ENCODE data around the gene IGF2. TPM values are rescaled to one million over a fixed set of nuclear protein-coding genes. Genes with fewer than 3 reads are reported as not detected.

Gene IGF2
- total and polyA plus RNA-seq, 2 of the 8 experiments (the other 6 are each of a cell fraction or from before 2014, with no cell fraction given) = 0.74 to 1.5 TPM

GRCh38 chr11:2149864-2150847 is 11.0 kb upstream of the IGF2 start:
- no peak overlapping the region for H3K4me3 ChIP-seq (ENCODE audit: extremely low read depth in 1 of 4, insufficient read depth in 2 of 4, low read depth in 3 of 4, low read length in 4 of 4)

More at GRCh38 chr11:2149864-2150847, 11.0 kb upstream of the IGF2 start:
- peaks cover 0 to 7% (median 5%) of the 10 kb centered on the region in 4 experiments; a peak in 5 of 7 replicates for H3K4me1 ChIP-seq (replicated peaks in 1 of 4; ENCODE audit: control insufficient read depth in 3 of 4, insufficient read depth in 4 of 4, low read length in 3 of 4)
- H3K27ac ChIP-seq (ENCODE audit: low read depth, low read length) = no peak overlapping the region
- H2BK5ac ChIP-seq (ENCODE audit: low read depth, low read length) = no peak overlapping the region
- H3K9ac ChIP-seq (replicated peaks in 1 of 4; ENCODE audit: extremely low read depth in 1 of 4, low read depth in 3 of 4, low read length in 3 of 4) = no peak overlapping the region
- no peak overlapping the region for H4K91ac ChIP-seq (replicated peaks; ENCODE audit: insufficient read length, low read length)
- H3K23me2 ChIP-seq (ENCODE audit: low read depth, low read length) = no peaks in the 10 kb centered on the region
- no peaks in the 10 kb centered on the region for H3K79me1 ChIP-seq (ENCODE audit: low read depth, low read length)
- H3K36me3 ChIP-seq (ENCODE audit: control insufficient read depth in 2 of 4, insufficient read depth in 4 of 4, low read length in 3 of 4) = no peaks in the 10 kb centered on the region
- no peak for DNase-seq (ENCODE audit: low read depth in 1 of 2, low spot score in 2 of 2)
- no peak overlapping the region for H3K4me2 ChIP-seq (ENCODE audit: insufficient read depth in 1 of 2, low read depth in 2 of 2, low read length in 2 of 2)
- H4K5ac ChIP-seq (ENCODE audit: insufficient read length, low read depth, low read length) = no peak overlapping the region
- no peak overlapping the region for H3K14ac ChIP-seq (ENCODE audit: insufficient read length)
- H2BK120ac ChIP-seq (replicated peaks; ENCODE audit: low read depth, low read length) = no peak overlapping the region
- peak overlapping the region; percentile 61; the same call in 1 of the 2 replicates for H2AK5ac ChIP-seq (ENCODE audit: low read depth, low read length)
- no peak overlapping the region for H3K4ac ChIP-seq (replicated peaks; ENCODE audit: insufficient read length, low read depth, low read length)
- WGBS, 2 experiments (ENCODE audit: extremely low coverage in 1 of 2, insufficient coverage in 1 of 2, insufficient read length in 1 of 2, insufficient replicate concordance in 2 of 2, low coverage in 1 of 2, low lambda C conversion rate in 2 of 2, missing lambda C conversion rate in 1 of 2) = 49% methylated on average over 11 of the region's 11 CpGs; no CpG with 5 or more reads in 1 of the 2 experiments
- no peak overlapping the region for H2BK12ac ChIP-seq (ENCODE audit: low read depth, low read length)
- H3K27me3 ChIP-seq (replicated peaks in 1 of 4; ENCODE audit: control insufficient read depth in 3 of 4, extremely low read depth in 1 of 4, insufficient read depth in 3 of 4, low read length in 3 of 4) = peaks cover 32 to 50% (median 46%) of the 10 kb centered on the region in 4 experiments
- ChIA-PET POLR2A (ENCODE audit: partially characterized antibody) (interaction anchor here (0.6 to 1.5 kb wide), 7 partner anchors 114 to 293 kb away, joined by 3 to 9 read pairs (median 3); no protein-coding TSS in a partner anchor), CTCF (ENCODE audit: partially characterized antibody) (interaction anchor here (0.7 to 18.5 kb wide), 73 partner anchors 12 to 687 kb away, joined by 3 to 551 read pairs (median 11); partner anchors contain the start of genes H19, IGF2, INS and KRTAP5-6)
- no peaks in the 10 kb centered on the region for H3K79me2 ChIP-seq (ENCODE audit: control insufficient read depth in 1 of 2, insufficient read depth in 2 of 2, low read length in 2 of 2)
- H3K23ac ChIP-seq (ENCODE audit: insufficient read length) = no peak overlapping the region
- TF ChIP-seq FOSL1 (IDR thresholded peaks at IDR 0.05; ENCODE audit: insufficient read depth, low read depth, low read length) (no peak), SUZ12 (IDR thresholded peaks at IDR 0.05; ENCODE audit: low read length) (no peak), CREB1 (IDR thresholded peaks at IDR 0.05) (no peak), CTCF (IDR thresholded peaks at IDR 0.05; ENCODE audit: control extremely low read depth in 1 of 3, insufficient read depth in 1 of 3, low read depth in 1 of 3, low read length in 3 of 3) (peak in 2 of 3 experiments; percentile 73 to 77; a peak in 3 of 4 replicates), SRF (IDR thresholded peaks at IDR 0.05; ENCODE audit: low read depth, low read length) (no peak), RAD21 (IDR thresholded peaks at IDR 0.05 in 1 of 2, conservative IDR thresholded peaks at IDR 0.05 in 1 of 2; ENCODE audit: low read depth in 2 of 2, low read length in 2 of 2) (peak; percentile 87 to 94)
- no peak overlapping the region for H2BK15ac ChIP-seq (ENCODE audit: low read length)
- H2BK20ac ChIP-seq (ENCODE audit: low read length) = no peak overlapping the region
- no peaks in the 10 kb centered on the region for H3K9me3 ChIP-seq (ENCODE audit: insufficient read depth in 2 of 2, low read depth in 1 of 2, low read length in 1 of 2)
- H4K20me1 ChIP-seq (replicated peaks in 1 of 2; ENCODE audit: control insufficient read depth in 1 of 2, insufficient read depth in 2 of 2, low read length in 2 of 2) = no peaks in the 10 kb centered on the region
- peak; percentile 86 for FAIRE-seq
- peak overlapping the region; percentile 63; the same call in 1 of the 2 replicates for H4K8ac ChIP-seq (ENCODE audit: extremely low read depth, insufficient read depth, low read length)
- H3K18ac ChIP-seq (ENCODE audit: extremely low read depth, low read length) = no peak overlapping the region
- no peak overlapping the region for H2AFZ ChIP-seq (ENCODE audit: low read length)
- no peak overlapping the region for H3K56ac ChIP-seq (replicated peaks; ENCODE audit: insufficient read length, low read depth, low read length)

All from H1 (cell line).